HCT116 (cell line): ENCODE measurements around the gene IRF2BP2. TPM values are rescaled to one million over a fixed set of nuclear protein-coding genes. Genes with fewer than 3 reads are reported as not detected.

Source experiments
- ATAC-seq: fragments of 200-7000 bp; cut with Tn5 transposase; 2 replicates; pipeline ENCODE4 v1.9.1; 2020; ENCODE audit warnings: mild to moderate bottlenecking, moderate library complexity
- BruUV-seq: library from RNA; stranded (reverse); fragments of 400-500 nt; replicated peaks from 2 replicates; lab custom pipeline; 2021; lab: Mats Ljungman, UMichigan
- CTCF ChIA-PET: fragments of 300-600 bp; sonication (Branson Sonifier 250); formaldehyde crosslinking; loops from one replicate; lab custom pipeline; 2021; ENCODE audit warnings: antibody characterized with exemption; lab: Charles Lee
- POLR2A ChIA-PET: fragments of 300-600, 350-600 bp; sonication (Branson Sonifier 250); formaldehyde crosslinking; loops from one replicate; lab custom pipeline; 2021; ENCODE audit warnings: antibody characterized with exemption; lab: Charles Lee
- RAD21 ChIA-PET, 2 experiments: fragments of 300-600 bp; sonication (Branson Sonifier 250); formaldehyde crosslinking; loops; one replicate each; lab custom pipeline; 2023; ENCODE audit warnings: low total read pairs in 2 of 2; ENCODE audit not compliant: uncharacterized antibody in 2 of 2, unreplicated experiment in 2 of 2, low non-redundant PET in 1 of 2; lab: Charles Lee
- DNase-seq: peaks from one replicate; pipeline ENCODE4 v3.0.0-alpha.2; 2010; ENCODE audit warnings: low read depth, low spot score
- H2AFZ ChIP-seq: fragments of 200-600 bp; shearing (Covaris generic), sonication (generic); 2 replicates; pipeline ENCODE4 v1.6.1; 2017; ENCODE audit warnings: low read depth, mixed run types, mixed read lengths, antibody characterized with exemption, low read length; ENCODE audit not compliant: poor library complexity, severe bottlenecking
- H3K27ac ChIP-seq: 2 replicates; pipeline ENCODE4 v1.5.1; 2012; ENCODE audit warnings: low read depth, low read length
- H3K27me3 ChIP-seq: fragments of 200-600 bp; sonication (generic); 2 replicates; pipeline ENCODE4 v1.6.1; 2016; ENCODE audit warnings: mixed run types, low read length, mixed read lengths; ENCODE audit not compliant: insufficient read depth
- H3K36me3 ChIP-seq, 2 experiments: fragments of 200-500 bp in 1 of 2; fragments of 200-600 bp in 1 of 2; sonication (Bioruptor generic) in 1 of 2; sonication (generic) in 1 of 2; 2 replicates each; pipeline versions ENCODE4 v1.5.1 to v1.6.1; 2014 to 2016; ENCODE audit warnings: low read length in 2 of 2, inconsistent platforms in 1 of 2, mixed read lengths in 1 of 2, mixed run types in 1 of 2; ENCODE audit not compliant: insufficient read depth in 2 of 2, control insufficient read depth in 1 of 2
- H3K4me1 ChIP-seq, 2 experiments: fragments of 200-600 bp in 1 of 2; sonication (generic) in 1 of 2; 2 replicates each; pipeline versions ENCODE4 v1.5.1 to v1.6.1; 2012 to 2017; ENCODE audit warnings: low read length in 2 of 2, inconsistent platforms in 1 of 2, mild to moderate bottlenecking in 1 of 2, mixed read lengths in 1 of 2, mixed run types in 1 of 2, moderate library complexity in 1 of 2; ENCODE audit not compliant: insufficient read depth in 2 of 2, control insufficient read depth in 1 of 2
- H3K4me2 ChIP-seq: fragments of 200-600 bp; sonication (generic); 2 replicates; pipeline ENCODE4 v1.6.1; 2017; ENCODE audit warnings: mixed run types, low read length, mixed read lengths
- H3K4me3 ChIP-seq, 2 experiments: fragments of 200-600 bp in 1 of 2; sonication (generic) in 1 of 2; replicated peaks in 1 of 2; 2 replicates each; pipeline ENCODE4 v1.5.1; 2011 to 2016; ENCODE audit warnings: low read length in 2 of 2, control low read depth in 1 of 2, low read depth in 1 of 2, mild to moderate bottlenecking in 1 of 2, mixed read lengths in 1 of 2, mixed run types in 1 of 2
- H3K79me2 ChIP-seq: fragments of 200-600 bp; sonication (generic); 2 replicates; pipeline ENCODE4 v1.6.1; 2017; ENCODE audit warnings: mild to moderate bottlenecking, mixed run types, low read length, moderate library complexity, mixed read lengths; ENCODE audit not compliant: insufficient read depth
- H3K9ac ChIP-seq: fragments of 200-600 bp; sonication (generic); 2 replicates; pipeline ENCODE4 v1.6.1; 2016; ENCODE audit warnings: low read length, mixed read lengths
- H3K9me2 ChIP-seq: fragments of 200-600 bp; sonication (generic), shearing (Covaris generic); 2 replicates; pipeline ENCODE4 v1.6.1; 2017; ENCODE audit warnings: mixed run types, mild to moderate bottlenecking, moderate library complexity; ENCODE audit not compliant: insufficient read depth
- H3K9me3 ChIP-seq, 2 experiments: fragments of 200-500 bp in 1 of 2; fragments of 200-600 bp in 1 of 2; sonication (Bioruptor generic) in 1 of 2; sonication (generic) in 1 of 2; 2 replicates each; pipeline ENCODE4 v1.6.1; 2014 to 2017; ENCODE audit warnings: low read length in 2 of 2, mixed read lengths in 2 of 2, inconsistent platforms in 1 of 2, low read depth in 1 of 2, mild to moderate bottlenecking in 1 of 2, mixed run types in 1 of 2, moderate library complexity in 1 of 2; ENCODE audit not compliant: control insufficient read depth in 1 of 2, insufficient read depth in 1 of 2
- H4K20me1 ChIP-seq: fragments of 200-600 bp; sonication (generic), shearing (Covaris generic); 2 replicates; pipeline ENCODE4 v1.6.1; 2017; ENCODE audit warnings: mixed run types, mild to moderate bottlenecking, moderate library complexity; ENCODE audit not compliant: insufficient read depth
- CBX3 ChIP-seq: IDR thresholded peaks from 2 replicates; pipeline ENCODE4 v1.6.1; 2012; ENCODE audit warnings: low read depth
- EGR1 ChIP-seq: IDR thresholded peaks from 2 replicates; pipeline ENCODE4 v1.6.1; 2012; ENCODE audit warnings: low read depth
- ELF1 ChIP-seq: IDR thresholded peaks from 2 replicates; pipeline ENCODE4 v1.6.1; 2012; ENCODE audit warnings: low read depth, borderline replicate concordance
- EZH2 ChIP-seq: fragments of 200-600 bp; sonication (generic); IDR thresholded peaks from 2 replicates; pipeline ENCODE4 v1.6.1; 2017; ENCODE audit warnings: antibody characterized with exemption, mixed run types
- FOSL1 ChIP-seq: IDR thresholded peaks from 2 replicates; pipeline ENCODE4 v1.6.1; 2012; ENCODE audit warnings: low read depth
- POLR2A ChIP-seq: IDR thresholded peaks from 2 replicates; pipeline ENCODE4 v1.7.0; 2011; ENCODE audit warnings: borderline replicate concordance; ENCODE audit not compliant: insufficient read depth, insufficient read length; ENCODE audit errors: extremely low read depth
- POLR2AphosphoS5 ChIP-seq: IDR thresholded peaks from 2 replicates; pipeline ENCODE4 v1.6.1; 2011; ENCODE audit warnings: mild to moderate bottlenecking, low read depth, low read length, moderate library complexity
- RAD21 ChIP-seq: IDR thresholded peaks from 2 replicates; pipeline ENCODE4 v1.6.1; 2012; ENCODE audit warnings: low read depth, mild to moderate bottlenecking
- SIN3A ChIP-seq: IDR thresholded peaks from 2 replicates; pipeline ENCODE4 v1.6.1; 2012; ENCODE audit warnings: low read depth
- TCF7L2 ChIP-seq: IDR thresholded peaks from 2 replicates; pipeline ENCODE4 v1.7.0; 2011; ENCODE audit warnings: borderline replicate concordance, inconsistent platforms; ENCODE audit not compliant: insufficient read depth, insufficient read length; ENCODE audit errors: extremely low read depth
- YY1 ChIP-seq: IDR thresholded peaks from 2 replicates; pipeline ENCODE4 v1.6.1; 2011; ENCODE audit warnings: low read length, low read depth, moderate library complexity, mild to moderate bottlenecking; ENCODE audit not compliant: insufficient replicate concordance; ENCODE audit errors: extremely low read depth
- ZNF274 ChIP-seq: fragments of 200-500 bp; sonication (Bioruptor generic); IDR thresholded peaks from 2 replicates; pipeline ENCODE4 v1.6.1; 2014; ENCODE audit warnings: mild to moderate bottlenecking, low read depth, low read length, inconsistent platforms
- intact Hi-C: fragments of 100-400 bp; cut with micrococcal nuclease; formaldehyde crosslinking; loops from 2 replicates; pipeline ENCODE4 v1.10.0; 2022
- total RNA-seq: library from RNA; stranded (reverse); gene quantifications from one replicate; pipeline ENCODE4 v1.2.1, GENCODE V29; 2021; ENCODE audit not compliant: unreplicated experiment
- TF ChIP-seq, protein P1 (sequence below): IDR thresholded peaks from 2 replicates; pipeline ENCODE4 v1.6.1; 2012
- TF ChIP-seq, protein P2 (sequence below), 3 experiments: fragments of 200-600 bp in 1 of 3; sonication (generic) in 1 of 3; IDR thresholded peaks in 2 of 3; conservative IDR thresholded peaks in 1 of 3; 2 replicates each; pipeline ENCODE4 v1.5.1; 2012 to 2017; ENCODE audit warnings: low read depth in 2 of 3, low read length in 2 of 3, antibody characterized with exemption in 1 of 3, borderline replicate concordance in 1 of 3, control low read depth in 1 of 3, mild to moderate bottlenecking in 1 of 3, mixed read lengths in 1 of 3, mixed run types in 1 of 3, moderate library complexity in 1 of 3; ENCODE audit not compliant: insufficient read depth in 1 of 3
- TF ChIP-seq, protein P3 (sequence below): IDR thresholded peaks from 2 replicates; pipeline ENCODE4 v1.6.1; 2011; ENCODE audit warnings: mild to moderate bottlenecking, low read length, moderate library complexity; ENCODE audit not compliant: insufficient replicate concordance; ENCODE audit errors: extremely low read depth

IRF2BP2 gene
- total RNA-seq, 1 experiment from 2014 or later, result 61.3 TPM

DNA sequence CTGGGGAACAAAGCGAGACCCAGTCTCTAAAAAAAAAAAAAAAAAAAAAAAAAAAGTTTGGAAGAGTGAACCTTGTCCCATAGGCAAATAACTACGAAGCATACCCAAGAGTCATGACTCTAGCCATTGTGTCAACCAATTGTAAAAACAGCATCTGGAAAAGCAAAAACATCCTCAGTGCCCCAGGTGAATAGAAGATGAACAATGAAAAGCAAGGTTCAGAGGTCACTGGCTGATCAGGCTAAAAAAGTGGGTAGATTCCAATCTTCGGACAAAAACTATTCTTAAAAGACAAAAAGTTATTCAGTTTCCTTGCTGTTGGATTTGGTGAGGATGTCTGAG, 11.1 kb upstream of the IRF2BP2 start:
- no peak for TF ChIP-seq EZH2
- TF ChIP-seq CBX3, result no peak
- TF ChIP-seq SIN3A, result no peak
- TF ChIP-seq RAD21, result no peak
- TF ChIP-seq POLR2AphosphoS5, result no peak
- no peak for TF ChIP-seq TCF7L2
- TF ChIP-seq ELF1, result no peak
- TF ChIP-seq, protein P1, sequence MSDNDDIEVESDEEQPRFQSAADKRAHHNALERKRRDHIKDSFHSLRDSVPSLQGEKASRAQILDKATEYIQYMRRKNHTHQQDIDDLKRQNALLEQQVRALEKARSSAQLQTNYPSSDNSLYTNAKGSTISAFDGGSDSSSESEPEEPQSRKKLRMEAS, result no peak
- TF ChIP-seq, protein P2, sequence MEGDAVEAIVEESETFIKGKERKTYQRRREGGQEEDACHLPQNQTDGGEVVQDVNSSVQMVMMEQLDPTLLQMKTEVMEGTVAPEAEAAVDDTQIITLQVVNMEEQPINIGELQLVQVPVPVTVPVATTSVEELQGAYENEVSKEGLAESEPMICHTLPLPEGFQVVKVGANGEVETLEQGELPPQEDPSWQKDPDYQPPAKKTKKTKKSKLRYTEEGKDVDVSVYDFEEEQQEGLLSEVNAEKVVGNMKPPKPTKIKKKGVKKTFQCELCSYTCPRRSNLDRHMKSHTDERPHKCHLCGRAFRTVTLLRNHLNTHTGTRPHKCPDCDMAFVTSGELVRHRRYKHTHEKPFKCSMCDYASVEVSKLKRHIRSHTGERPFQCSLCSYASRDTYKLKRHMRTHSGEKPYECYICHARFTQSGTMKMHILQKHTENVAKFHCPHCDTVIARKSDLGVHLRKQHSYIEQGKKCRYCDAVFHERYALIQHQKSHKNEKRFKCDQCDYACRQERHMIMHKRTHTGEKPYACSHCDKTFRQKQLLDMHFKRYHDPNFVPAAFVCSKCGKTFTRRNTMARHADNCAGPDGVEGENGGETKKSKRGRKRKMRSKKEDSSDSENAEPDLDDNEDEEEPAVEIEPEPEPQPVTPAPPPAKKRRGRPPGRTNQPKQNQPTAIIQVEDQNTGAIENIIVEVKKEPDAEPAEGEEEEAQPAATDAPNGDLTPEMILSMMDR (IDR thresholded peaks at IDR 0.05 in 2 of 3, conservative IDR thresholded peaks at IDR 0.05 in 1 of 3; ENCODE audit: borderline replicate concordance in 1 of 3, insufficient read depth in 1 of 3, low read depth in 2 of 3, low read length in 2 of 3), result no peak
- no peak for TF ChIP-seq POLR2A
- TF ChIP-seq YY1, result no peak
- TF ChIP-seq EGR1, result no peak
- TF ChIP-seq, protein P3, sequence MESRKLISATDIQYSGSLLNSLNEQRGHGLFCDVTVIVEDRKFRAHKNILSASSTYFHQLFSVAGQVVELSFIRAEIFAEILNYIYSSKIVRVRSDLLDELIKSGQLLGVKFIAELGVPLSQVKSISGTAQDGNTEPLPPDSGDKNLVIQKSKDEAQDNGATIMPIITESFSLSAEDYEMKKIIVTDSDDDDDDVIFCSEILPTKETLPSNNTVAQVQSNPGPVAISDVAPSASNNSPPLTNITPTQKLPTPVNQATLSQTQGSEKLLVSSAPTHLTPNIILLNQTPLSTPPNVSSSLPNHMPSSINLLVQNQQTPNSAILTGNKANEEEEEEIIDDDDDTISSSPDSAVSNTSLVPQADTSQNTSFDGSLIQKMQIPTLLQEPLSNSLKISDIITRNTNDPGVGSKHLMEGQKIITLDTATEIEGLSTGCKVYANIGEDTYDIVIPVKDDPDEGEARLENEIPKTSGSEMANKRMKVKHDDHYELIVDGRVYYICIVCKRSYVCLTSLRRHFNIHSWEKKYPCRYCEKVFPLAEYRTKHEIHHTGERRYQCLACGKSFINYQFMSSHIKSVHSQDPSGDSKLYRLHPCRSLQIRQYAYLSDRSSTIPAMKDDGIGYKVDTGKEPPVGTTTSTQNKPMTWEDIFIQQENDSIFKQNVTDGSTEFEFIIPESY, result no peak
- no peak for TF ChIP-seq ZNF274
- no peak for TF ChIP-seq FOSL1
- intact Hi-C loops, result no loop called here
- Histone ChIP-seq H3K4me3 (no peak overlapping the region), H3K36me3 (no peaks in the 10 kb centered on the region), H3K27ac (no peak overlapping the region), H3K27me3 (no peaks in the 10 kb centered on the region), H2AFZ (no peak overlapping the region), H3K4me2 (no peak overlapping the region), H3K79me2 (no peaks in the 10 kb centered on the region), H3K9me2 (no peaks in the 10 kb centered on the region), H3K4me1 (peaks cover 10 to 19% of the 10 kb centered on the region in 2 experiments), H3K9me3 (no peaks in the 10 kb centered on the region), H4K20me1 (no peaks in the 10 kb centered on the region), H3K9ac (no peak overlapping the region)
- POLR2A ChIA-PET, result interaction anchor here (1.7 kb wide), 1 partner anchor 10 kb away, joined by 6 read pairs; no protein-coding TSS in a partner anchor
- no TSS peak for BruUV-seq
- CTCF ChIA-PET, result no interaction called here
- ATAC-seq (no peak), DNase-seq (no peak)
- RAD21 ChIA-PET, result no interaction called here
